ENCODE measurements around the gene DCBLD1.

DNA sequence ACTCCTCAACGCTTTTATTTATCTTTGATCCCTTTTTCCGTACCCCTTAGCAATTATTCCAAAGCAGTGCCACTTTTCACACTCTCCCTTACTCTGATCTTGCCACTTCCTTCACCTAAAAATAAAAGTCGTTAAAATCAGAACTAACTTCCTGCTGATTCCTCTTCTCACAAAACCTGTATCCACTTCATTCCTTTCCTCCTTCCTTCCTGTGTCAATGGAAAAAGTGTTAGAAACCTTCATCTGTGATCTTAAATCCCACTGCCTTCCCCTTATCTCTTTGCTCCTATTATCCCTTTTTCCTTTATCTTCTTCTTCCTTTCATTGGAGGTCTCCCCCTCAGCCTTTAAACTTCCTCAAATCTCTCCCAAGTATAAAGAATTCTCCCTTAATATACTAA lies 70.7 kb downstream of the DCBLD1 start:
- TF ChIP-seq, protein P1, sequence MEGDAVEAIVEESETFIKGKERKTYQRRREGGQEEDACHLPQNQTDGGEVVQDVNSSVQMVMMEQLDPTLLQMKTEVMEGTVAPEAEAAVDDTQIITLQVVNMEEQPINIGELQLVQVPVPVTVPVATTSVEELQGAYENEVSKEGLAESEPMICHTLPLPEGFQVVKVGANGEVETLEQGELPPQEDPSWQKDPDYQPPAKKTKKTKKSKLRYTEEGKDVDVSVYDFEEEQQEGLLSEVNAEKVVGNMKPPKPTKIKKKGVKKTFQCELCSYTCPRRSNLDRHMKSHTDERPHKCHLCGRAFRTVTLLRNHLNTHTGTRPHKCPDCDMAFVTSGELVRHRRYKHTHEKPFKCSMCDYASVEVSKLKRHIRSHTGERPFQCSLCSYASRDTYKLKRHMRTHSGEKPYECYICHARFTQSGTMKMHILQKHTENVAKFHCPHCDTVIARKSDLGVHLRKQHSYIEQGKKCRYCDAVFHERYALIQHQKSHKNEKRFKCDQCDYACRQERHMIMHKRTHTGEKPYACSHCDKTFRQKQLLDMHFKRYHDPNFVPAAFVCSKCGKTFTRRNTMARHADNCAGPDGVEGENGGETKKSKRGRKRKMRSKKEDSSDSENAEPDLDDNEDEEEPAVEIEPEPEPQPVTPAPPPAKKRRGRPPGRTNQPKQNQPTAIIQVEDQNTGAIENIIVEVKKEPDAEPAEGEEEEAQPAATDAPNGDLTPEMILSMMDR (IDR thresholded peaks at IDR 0.05): no peak
- TF ChIP-seq POLR2A (IDR thresholded peaks at IDR 0.05): no peak

Data from prostate gland (tissue), 2 donors.